GM13977 (cell line): ENCODE data around the gene BIRC3.

ENCODE experiments used
- DNase-seq: peaks from one replicate; pipeline ENCODE4 v3.0.0; 2012; ENCODE audit warnings: low spot score
- in situ Hi-C: fragments of 300-500 bp; cut with MboI; formaldehyde crosslinking; loops from one replicate; pipeline ENCODE4 v1.12.0; 2022; ENCODE audit warnings: low sequenced_read_pairs, low pct_unique_long_range_greater_than_20kb, mixed read lengths, inconsistent platforms; ENCODE audit not compliant: unreplicated experiment
- TF ChIP-seq, protein P1 (sequence below): IDR thresholded peaks from 2 replicates; pipeline ENCODE4 v1.5.1; 2012; ENCODE audit warnings: mild to moderate bottlenecking, control low read depth; ENCODE audit not compliant: insufficient read depth; ENCODE audit errors: extremely low read depth, missing control alignments

Gene BIRC3

DNA sequence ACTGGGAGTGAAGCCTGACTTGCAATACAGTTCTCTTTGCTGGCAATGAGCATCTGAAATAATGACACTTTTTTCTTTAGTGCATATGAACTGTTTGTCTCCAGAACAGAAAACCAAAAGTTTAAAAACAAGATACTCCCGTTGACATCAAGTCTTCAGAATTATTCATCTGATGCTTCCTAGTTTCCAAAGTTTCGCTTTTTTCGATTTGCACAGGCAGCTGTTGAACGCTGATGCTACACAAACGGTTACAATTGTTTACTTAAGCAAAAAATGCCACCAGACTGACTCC lies 29.1 kb downstream of the BIRC3 start:
- in situ Hi-C loops: no loop called here
- TF ChIP-seq, protein P1, sequence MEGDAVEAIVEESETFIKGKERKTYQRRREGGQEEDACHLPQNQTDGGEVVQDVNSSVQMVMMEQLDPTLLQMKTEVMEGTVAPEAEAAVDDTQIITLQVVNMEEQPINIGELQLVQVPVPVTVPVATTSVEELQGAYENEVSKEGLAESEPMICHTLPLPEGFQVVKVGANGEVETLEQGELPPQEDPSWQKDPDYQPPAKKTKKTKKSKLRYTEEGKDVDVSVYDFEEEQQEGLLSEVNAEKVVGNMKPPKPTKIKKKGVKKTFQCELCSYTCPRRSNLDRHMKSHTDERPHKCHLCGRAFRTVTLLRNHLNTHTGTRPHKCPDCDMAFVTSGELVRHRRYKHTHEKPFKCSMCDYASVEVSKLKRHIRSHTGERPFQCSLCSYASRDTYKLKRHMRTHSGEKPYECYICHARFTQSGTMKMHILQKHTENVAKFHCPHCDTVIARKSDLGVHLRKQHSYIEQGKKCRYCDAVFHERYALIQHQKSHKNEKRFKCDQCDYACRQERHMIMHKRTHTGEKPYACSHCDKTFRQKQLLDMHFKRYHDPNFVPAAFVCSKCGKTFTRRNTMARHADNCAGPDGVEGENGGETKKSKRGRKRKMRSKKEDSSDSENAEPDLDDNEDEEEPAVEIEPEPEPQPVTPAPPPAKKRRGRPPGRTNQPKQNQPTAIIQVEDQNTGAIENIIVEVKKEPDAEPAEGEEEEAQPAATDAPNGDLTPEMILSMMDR: no peak
- no peak for DNase-seq

- DNase-seq: peak; percentile 87
- TF ChIP-seq, protein P1: peak; percentile 93
- in situ Hi-C loops: no loop called here
Measured at GRCh38 chr11:102346748-102347461, 29.6 kb downstream of the BIRC3 start, which contains the start of gene BIRC2. BIRC2 (plus strand) TSS chr11:102347214; CDS start chr11:102349855, 2,641 bp downstream.

- DNase-seq: no peak
- TF ChIP-seq, protein P1: no peak
- in situ Hi-C loops: no loop called here
Measured at GRCh38 chr11:102347462-102348370, 30.4 kb downstream of the BIRC3 start.

GRCh38 chr11:102357116-102357515 lies 39.8 kb downstream of the BIRC3 start:
- in situ Hi-C loops: no loop called here
- TF ChIP-seq, protein P1: no peak
- DNase-seq: no peak

DNA sequence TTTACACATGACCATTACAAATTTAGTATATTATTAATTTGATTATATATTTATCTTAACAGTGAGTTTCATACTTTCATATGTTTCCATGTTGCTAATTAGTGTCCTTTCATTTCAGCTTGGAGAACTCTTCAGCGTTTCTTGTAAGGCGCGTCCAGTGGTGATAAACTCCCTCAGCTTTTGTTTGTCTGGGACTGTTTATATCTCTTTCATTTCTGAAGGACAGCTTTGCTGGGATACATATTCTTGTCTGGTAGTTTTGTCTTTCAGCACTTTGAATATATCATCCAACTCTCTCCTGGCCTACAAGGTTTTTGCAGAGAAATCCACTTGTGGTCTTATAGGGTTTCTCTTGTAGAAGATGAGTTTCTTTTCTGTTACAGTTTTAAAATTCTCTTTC lies 42.1 kb downstream of the BIRC3 start:
- DNase-seq: no peak
- TF ChIP-seq, protein P1: no peak
- in situ Hi-C loops: no loop called here

DNA sequence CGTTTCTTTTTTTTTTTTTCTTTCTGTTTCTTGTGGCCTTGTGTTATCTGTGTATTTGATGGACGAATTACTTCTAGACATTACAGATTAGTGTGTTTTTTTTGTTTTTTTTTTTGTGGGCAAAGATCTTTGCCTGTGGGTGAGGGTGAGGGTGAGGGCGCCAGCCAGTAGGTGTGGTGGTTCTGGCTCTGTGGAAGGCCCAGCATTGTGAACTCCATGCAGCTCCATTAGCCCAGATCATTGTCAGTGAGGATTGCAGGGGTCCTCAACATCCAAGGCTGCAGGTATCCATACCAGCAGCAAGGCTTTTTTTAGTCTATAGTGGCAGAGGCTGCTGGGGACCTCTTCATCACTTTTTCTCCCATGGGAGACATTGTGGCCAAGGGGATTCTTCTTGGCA lies 43.4 kb downstream of the BIRC3 start:
- TF ChIP-seq, protein P1: no peak

More for the DNA sequence above, 43.4 kb downstream of the BIRC3 start:
- no peak for DNase-seq
- in situ Hi-C loops: no loop called here
